Measurements from ENCODE around the gene STX3. TPM values are rescaled to one million over a fixed set of nuclear protein-coding genes. Genes with fewer than 3 reads are reported as not detected.

STX3 gene
- total RNA-seq, 1 experiment from 2014 or later = 20.4 TPM

DNA sequence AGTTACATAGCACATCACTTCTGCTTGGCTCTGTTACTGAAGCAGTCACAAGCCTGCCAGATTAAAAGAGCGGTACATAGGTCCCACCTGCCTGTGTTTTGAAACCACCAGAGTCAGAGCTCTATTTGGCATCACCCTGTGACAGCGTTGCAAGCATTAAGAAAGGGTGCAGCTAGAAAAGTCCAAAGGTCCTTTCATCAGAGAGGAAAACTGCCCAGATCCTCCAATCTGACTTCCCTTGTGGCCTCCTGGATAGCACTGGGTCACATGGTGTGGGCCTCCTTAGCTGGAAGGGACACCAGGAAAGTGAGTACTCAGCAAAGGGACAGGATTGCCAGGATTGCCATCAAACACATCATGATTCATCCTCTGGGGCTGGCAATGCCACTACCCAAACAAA, 22.9 kb downstream of the STX3 start:
- ChIA-PET POLR2A (no interaction called here), CTCF (no interaction called here), RAD21 (ENCODE audit: low non-redundant PET in 1 of 2, low total read pairs in 2 of 2, uncharacterized antibody in 2 of 2, unreplicated experiment in 2 of 2) (no interaction called here)
- Histone ChIP-seq H3K27me3 (ENCODE audit: insufficient read depth, low read length) (no peaks in the 10 kb centered on the region), H4K20me1 (ENCODE audit: insufficient read depth) (peaks cover 8% of the 10 kb centered on the region; the same call in 1 of the 2 replicates), H3K9me2 (ENCODE audit: insufficient read depth) (no peaks in the 10 kb centered on the region), H3K79me2 (ENCODE audit: insufficient read depth, low read length) (peaks cover 3% of the 10 kb centered on the region; the same call in 1 of the 2 replicates), H3K36me3 (ENCODE audit: control insufficient read depth in 1 of 2, insufficient read depth in 2 of 2, low read length in 2 of 2) (no peaks in the 10 kb centered on the region; a peak in 1 of 4 replicates), H2AFZ (ENCODE audit: low read depth, low read length, poor library complexity, severe bottlenecking) (no peak overlapping the region), H3K27ac (ENCODE audit: low read depth, low read length) (no peak overlapping the region), H3K9me3 (ENCODE audit: control insufficient read depth in 1 of 2, insufficient read depth in 1 of 2, low read depth in 1 of 2, low read length in 2 of 2) (no peaks in the 10 kb centered on the region), H3K9ac (ENCODE audit: low read length) (no peak overlapping the region), H3K4me3 (replicated peaks in 1 of 2; ENCODE audit: low read depth in 1 of 2, low read length in 2 of 2) (no peak overlapping the region), H3K4me2 (ENCODE audit: low read length) (no peak overlapping the region), H3K4me1 (ENCODE audit: control insufficient read depth in 1 of 2, insufficient read depth in 2 of 2, low read length in 2 of 2) (peaks cover 14 to 31% of the 10 kb centered on the region in 2 experiments)
- intact Hi-C loops (cut with micrococcal nuclease) = no loop called here
- ATAC-seq = no peak
- BruUV-seq (replicated peaks) = no TSS peak
- TF ChIP-seq, protein P1, sequence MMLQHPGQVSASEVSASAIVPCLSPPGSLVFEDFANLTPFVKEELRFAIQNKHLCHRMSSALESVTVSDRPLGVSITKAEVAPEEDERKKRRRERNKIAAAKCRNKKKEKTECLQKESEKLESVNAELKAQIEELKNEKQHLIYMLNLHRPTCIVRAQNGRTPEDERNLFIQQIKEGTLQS (IDR thresholded peaks at IDR 0.05) = no peak
- TF ChIP-seq CEBPB (IDR thresholded peaks at IDR 0.05; ENCODE audit: low read depth) (no peak), EGR1 (IDR thresholded peaks at IDR 0.05; ENCODE audit: low read depth) (no peak), SP1 (IDR thresholded peaks at IDR 0.05; ENCODE audit: low read depth) (no peak), SIN3A (IDR thresholded peaks at IDR 0.05; ENCODE audit: low read depth) (no peak), POLR2A (IDR thresholded peaks at IDR 0.05; ENCODE audit: borderline replicate concordance, extremely low read depth, insufficient read depth, insufficient read length) (no peak), ZNF274 (IDR thresholded peaks at IDR 0.05; ENCODE audit: low read depth, low read length) (no peak), POLR2AphosphoS5 (IDR thresholded peaks at IDR 0.05; ENCODE audit: low read depth, low read length) (no peak), EZH2 (IDR thresholded peaks at IDR 0.05) (no peak), YY1 (IDR thresholded peaks at IDR 0.05; ENCODE audit: extremely low read depth, insufficient replicate concordance, low read depth, low read length) (no peak), FOSL1 (IDR thresholded peaks at IDR 0.05; ENCODE audit: low read depth) (no peak), ELF1 (IDR thresholded peaks at IDR 0.05; ENCODE audit: borderline replicate concordance, low read depth) (no peak), ZFX (IDR thresholded peaks at IDR 0.05) (no peak), JUND (IDR thresholded peaks at IDR 0.05) (no peak), SRF (IDR thresholded peaks at IDR 0.05; ENCODE audit: low read depth) (no peak)
- TF ChIP-seq, protein P2, sequence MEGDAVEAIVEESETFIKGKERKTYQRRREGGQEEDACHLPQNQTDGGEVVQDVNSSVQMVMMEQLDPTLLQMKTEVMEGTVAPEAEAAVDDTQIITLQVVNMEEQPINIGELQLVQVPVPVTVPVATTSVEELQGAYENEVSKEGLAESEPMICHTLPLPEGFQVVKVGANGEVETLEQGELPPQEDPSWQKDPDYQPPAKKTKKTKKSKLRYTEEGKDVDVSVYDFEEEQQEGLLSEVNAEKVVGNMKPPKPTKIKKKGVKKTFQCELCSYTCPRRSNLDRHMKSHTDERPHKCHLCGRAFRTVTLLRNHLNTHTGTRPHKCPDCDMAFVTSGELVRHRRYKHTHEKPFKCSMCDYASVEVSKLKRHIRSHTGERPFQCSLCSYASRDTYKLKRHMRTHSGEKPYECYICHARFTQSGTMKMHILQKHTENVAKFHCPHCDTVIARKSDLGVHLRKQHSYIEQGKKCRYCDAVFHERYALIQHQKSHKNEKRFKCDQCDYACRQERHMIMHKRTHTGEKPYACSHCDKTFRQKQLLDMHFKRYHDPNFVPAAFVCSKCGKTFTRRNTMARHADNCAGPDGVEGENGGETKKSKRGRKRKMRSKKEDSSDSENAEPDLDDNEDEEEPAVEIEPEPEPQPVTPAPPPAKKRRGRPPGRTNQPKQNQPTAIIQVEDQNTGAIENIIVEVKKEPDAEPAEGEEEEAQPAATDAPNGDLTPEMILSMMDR (IDR thresholded peaks at IDR 0.05 in 2 of 3, conservative IDR thresholded peaks at IDR 0.05 in 1 of 3; ENCODE audit: borderline replicate concordance in 1 of 3, insufficient read depth in 1 of 3, low read depth in 2 of 3, low read length in 2 of 3) = no peak
- TF ChIP-seq, protein P3, sequence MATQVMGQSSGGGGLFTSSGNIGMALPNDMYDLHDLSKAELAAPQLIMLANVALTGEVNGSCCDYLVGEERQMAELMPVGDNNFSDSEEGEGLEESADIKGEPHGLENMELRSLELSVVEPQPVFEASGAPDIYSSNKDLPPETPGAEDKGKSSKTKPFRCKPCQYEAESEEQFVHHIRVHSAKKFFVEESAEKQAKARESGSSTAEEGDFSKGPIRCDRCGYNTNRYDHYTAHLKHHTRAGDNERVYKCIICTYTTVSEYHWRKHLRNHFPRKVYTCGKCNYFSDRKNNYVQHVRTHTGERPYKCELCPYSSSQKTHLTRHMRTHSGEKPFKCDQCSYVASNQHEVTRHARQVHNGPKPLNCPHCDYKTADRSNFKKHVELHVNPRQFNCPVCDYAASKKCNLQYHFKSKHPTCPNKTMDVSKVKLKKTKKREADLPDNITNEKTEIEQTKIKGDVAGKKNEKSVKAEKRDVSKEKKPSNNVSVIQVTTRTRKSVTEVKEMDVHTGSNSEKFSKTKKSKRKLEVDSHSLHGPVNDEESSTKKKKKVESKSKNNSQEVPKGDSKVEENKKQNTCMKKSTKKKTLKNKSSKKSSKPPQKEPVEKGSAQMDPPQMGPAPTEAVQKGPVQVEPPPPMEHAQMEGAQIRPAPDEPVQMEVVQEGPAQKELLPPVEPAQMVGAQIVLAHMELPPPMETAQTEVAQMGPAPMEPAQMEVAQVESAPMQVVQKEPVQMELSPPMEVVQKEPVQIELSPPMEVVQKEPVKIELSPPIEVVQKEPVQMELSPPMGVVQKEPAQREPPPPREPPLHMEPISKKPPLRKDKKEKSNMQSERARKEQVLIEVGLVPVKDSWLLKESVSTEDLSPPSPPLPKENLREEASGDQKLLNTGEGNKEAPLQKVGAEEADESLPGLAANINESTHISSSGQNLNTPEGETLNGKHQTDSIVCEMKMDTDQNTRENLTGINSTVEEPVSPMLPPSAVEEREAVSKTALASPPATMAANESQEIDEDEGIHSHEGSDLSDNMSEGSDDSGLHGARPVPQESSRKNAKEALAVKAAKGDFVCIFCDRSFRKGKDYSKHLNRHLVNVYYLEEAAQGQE (IDR thresholded peaks at IDR 0.05; ENCODE audit: low read depth) = no peak
- TF ChIP-seq, protein P4, sequence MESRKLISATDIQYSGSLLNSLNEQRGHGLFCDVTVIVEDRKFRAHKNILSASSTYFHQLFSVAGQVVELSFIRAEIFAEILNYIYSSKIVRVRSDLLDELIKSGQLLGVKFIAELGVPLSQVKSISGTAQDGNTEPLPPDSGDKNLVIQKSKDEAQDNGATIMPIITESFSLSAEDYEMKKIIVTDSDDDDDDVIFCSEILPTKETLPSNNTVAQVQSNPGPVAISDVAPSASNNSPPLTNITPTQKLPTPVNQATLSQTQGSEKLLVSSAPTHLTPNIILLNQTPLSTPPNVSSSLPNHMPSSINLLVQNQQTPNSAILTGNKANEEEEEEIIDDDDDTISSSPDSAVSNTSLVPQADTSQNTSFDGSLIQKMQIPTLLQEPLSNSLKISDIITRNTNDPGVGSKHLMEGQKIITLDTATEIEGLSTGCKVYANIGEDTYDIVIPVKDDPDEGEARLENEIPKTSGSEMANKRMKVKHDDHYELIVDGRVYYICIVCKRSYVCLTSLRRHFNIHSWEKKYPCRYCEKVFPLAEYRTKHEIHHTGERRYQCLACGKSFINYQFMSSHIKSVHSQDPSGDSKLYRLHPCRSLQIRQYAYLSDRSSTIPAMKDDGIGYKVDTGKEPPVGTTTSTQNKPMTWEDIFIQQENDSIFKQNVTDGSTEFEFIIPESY (IDR thresholded peaks at IDR 0.05; ENCODE audit: extremely low read depth, insufficient replicate concordance, low read length) = no peak
- DNase-seq (ENCODE audit: low read depth, low spot score) = no peak
